Activated naive CD4-positive, alpha-beta T cell treated with Interleukin-2 at 50 U/mL for 16 hours (primary cell): ENCODE measurements around the gene MGST2.
"Not testable (repeated sequence)": the region's sequence is repeated elsewhere in the genome, so short reads cannot be mapped to it uniquely, and the experiment has no call there.

Experiments used
- DNase-seq: peaks from one replicate; pipeline ENCODE4 v3.0.0-alpha.2; 2020

The MGST2 gene

DNA sequence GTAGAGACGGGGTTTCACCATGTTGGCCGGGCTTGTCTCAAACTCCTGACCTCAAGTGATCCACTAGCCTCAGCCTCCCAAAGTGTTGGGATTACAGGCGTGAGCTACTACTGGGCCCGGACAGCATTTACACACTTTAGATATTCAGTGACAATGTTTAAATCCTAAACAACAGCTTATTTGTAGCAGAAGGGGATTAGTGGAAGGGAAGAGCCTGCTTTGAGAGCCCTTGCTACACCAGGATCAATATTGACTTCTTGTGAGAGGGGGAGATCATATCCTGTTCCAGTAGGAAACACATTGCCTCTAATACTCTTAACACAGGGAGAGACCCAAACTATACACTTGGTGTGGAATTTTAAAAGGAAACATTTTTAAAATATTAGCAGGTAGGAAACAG lies 7.1 kb downstream of the MGST2 start:
- DNase-seq, result no peak

DNA sequence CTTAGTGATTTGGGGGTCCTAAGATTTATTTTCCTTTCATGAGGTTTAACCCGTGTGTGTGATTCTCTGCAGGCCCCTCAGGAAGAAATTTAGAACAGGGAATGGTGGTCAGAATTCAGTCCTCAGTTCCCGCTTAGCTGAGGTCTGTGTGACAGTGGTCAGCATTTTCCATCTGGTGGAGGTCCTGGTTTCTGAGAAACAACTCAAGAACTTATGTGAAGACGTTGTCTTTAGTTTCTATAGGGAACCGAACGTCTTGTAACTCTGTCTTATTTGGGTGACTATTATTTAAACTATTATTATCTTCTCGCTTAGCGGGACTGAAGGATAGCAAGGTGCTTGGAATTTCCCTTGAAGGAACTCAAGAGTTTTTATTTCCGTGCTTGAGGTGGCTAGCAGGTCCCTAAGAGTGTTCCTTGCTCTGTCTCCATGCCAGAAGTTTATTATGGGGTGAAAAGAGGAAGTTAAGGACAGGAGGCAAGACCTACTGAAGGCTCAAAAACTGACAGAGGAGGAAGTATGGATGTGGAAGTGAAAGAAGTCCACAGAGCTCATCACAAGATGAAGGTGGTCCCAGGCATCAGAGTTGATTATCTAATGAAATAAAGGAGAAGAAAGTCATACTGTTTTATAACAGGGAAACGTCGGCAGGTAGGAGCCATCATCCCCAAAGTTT lies 9.4 kb downstream of the MGST2 start:
- DNase-seq, result no peak

DNA sequence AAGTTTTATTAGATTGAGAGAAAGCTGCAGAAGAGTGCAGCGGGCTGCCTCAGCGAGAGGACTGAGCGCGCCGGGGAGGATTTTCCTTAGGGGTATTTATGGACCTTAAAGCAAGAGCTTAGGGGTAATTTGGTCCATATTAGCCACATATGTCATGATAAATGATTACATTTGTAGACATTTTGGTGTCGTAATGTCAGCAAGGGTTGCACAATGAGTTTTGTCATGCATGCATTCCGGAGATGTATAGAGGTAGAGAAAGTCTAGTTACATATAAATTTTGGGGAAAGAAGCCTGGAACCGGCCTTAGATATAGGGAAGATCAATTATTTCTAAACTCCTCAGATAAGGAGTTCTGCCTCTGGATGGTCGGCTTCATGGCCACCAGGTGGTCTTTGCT lies 10.0 kb downstream of the MGST2 start:
- DNase-seq, result no peak

DNA sequence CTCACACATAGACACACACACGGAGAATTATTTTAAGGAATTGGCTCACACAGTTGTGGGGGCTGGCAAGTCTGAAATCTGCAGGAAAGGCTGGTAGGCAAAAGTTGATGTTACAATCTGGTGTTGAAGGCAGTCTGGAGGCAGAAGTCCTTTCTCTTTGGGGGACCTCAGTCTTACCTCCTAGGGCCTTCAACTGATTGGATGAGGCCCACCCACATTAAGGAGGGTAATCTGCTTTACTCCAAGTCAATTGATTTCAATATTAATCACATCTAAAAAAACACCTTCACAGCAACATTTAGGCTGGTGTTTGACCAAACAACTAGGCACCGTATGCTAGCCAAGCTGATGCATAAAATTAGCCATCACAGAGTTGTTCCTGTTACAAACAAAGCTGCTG lies 10.7 kb downstream of the MGST2 start:
- no peak for DNase-seq

DNA sequence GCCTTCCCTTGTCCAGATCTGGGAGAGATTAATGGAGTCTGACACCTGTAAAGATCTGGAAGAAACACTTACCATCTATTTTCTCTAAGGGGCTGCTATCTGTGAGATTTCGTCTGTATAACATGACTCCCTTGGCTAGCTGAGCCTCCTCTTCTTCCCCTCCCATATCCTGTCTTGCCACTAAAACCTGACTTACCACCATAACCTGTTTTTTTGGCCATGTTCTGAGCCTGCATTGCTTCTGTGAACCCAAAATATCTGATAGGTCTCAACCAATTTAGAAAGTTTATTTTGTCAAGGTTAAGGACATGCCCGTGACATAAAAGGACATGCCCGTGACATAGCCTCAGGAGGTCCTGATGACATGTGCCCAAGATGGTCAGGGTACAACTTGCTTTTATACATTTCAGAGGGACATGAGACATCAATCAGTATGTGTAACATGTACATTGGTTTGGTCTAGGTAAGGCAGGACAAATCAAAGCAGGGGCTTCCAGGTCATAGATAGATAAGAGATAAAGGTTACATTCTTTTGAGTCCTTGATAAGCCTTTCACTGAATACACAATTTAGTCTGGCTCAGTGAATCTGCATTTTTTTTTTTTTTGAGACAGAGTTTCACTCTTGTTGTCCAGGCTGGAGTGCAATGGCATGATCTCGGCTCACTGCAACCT lies 11.4 kb downstream of the MGST2 start:
- DNase-seq, result no peak

DNA sequence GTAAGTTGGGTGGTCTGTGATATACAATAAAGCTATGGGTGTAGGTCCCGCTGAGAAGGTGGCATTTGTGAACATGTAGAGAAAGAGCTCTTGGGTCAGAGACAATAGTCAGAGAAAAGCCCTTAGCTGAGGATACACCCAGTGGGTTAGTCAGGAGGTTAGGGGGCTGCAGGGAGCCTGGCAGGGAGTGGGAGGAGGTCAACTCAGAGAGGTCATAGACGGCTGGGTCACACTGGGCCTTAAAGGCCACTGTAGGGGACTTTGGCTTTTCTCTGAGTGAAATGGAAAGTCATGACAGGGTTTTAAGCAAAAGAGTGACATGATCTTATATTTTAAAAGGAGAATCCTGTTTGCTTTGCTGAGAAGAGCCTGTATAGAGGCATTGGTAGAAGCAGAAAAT lies 16.7 kb downstream of the MGST2 start:
- DNase-seq, result no peak

DNA sequence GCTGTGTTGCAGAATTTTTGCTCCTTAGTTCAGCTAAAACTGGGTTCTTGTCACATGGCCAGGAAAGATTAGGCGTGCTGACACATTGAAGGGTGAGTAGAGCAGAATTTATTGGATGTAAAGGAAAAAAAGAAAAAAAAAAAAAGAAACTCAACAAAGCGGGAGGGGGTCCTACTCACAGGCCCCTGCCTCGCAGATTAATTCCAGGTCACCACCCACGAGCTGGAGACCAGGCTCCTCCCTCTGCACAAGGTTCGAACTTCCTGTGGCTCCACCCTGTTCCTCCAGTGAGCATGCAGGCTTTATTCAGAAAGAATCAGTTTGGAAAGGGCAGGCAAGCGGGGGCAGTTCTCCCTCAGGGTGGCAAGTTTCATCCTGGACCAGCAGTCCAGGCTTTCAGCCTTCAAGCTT lies 17.1 kb downstream of the MGST2 start:
- no peak for DNase-seq

DNA sequence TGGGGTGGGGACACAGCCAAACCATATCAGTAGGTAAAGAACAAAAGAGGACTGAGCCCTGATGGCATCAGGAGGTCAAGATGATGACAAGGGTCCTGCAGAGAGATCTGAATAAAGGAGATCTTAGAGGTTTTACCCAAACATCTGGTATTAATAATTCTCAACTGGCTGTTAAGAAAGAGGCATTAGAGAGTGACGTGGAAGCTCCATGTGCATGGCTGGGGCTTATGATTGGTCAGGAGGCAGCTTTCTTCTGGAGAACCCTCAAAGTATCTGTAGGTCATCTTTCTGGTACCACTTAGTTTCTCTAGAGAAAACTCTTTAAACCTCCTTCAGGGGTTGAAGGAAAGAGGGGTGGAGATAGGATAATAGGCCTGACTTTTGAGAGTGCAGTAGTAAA lies 18.7 kb downstream of the MGST2 start:
- DNase-seq, result no peak

DNA sequence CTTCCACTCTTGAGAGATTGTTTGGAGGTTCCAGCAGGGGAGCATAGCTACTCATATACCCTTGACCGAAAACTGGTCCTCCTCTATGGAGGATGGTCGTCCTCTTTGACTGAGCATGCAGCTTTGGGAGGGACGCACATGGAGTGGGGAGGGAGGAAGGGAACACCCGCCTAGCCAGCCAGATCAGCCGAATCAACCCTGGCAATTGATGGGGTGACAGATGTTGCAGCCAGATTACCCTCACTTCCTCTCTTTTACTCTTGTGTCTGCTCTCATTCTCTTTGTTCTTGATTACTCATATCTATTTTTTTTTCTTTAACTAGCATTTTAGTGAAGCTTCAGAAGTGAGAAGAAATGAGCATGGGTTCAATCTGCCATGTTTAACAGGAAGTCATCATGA lies 19.6 kb downstream of the MGST2 start:
- no peak for DNase-seq

DNA sequence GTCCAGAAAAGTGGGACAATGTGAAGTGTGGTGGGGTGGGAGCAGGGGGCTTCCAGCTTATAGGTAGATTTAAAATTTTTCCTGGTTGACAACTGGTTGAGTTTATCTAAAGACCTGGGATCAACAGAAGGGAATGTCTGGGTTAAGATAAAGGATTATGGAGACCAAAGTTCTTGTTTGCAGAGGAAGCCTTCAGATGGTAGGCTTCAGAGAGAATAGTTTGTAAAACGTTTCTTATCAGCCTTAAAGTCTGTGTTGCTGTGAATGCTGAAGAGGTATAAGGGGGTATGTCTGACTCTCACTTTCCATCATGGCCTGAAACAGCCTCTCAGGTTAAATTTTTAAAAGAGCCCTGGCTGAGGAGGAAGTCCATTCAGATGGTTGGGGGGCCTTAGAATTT lies 20.5 kb downstream of the MGST2 start:
- no peak for DNase-seq

DNA sequence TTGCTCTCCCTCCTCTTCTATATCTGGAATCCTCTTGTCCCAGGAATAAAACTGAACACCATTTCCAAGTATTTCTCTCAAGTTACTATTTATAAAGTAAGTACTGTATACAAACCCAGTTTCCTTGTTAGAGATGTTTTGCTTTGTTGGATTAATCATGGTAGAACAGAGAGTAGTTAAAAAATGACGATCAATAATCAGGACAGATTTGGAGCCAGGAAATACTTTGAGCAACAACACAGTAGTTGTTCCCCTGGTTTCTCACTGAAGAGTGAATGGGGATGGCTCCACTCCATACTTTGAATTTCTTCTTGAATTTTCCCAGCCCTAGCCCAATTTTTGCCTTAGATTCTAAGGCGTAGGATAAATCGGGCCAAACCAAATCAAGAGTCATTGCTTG lies 21.4 kb downstream of the MGST2 start:
- no peak for DNase-seq

DNA sequence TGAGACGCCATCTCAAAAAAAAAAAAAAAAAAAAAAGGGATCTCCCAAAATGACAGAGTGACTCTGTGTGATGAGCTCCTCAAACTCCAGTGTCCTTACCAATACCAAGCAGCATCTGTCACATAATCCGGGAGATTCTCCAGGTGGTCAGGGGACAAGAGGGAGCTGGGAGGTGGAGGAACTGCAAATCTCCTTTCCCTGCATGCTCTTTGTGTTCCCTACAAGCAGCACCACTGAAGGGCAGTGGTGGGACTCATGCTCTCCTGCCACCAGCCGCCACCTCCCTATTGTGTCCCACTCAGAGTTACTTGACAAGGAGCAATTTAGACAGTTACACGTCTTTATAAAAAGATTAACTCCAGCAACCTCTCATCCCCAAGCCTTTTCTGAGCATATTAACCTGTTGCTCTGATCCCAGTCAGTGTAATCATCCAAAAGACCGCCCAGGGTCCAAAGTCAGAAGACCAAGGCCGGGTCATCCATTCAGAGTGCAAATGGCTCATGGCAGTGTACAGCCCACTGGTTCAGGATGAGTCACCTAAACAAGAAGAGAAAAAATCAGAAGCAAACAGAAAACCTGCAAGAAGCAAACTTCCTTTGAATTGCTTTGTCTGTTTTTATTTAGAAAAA lies 23.6 kb downstream of the MGST2 start:
- no peak for DNase-seq

DNA sequence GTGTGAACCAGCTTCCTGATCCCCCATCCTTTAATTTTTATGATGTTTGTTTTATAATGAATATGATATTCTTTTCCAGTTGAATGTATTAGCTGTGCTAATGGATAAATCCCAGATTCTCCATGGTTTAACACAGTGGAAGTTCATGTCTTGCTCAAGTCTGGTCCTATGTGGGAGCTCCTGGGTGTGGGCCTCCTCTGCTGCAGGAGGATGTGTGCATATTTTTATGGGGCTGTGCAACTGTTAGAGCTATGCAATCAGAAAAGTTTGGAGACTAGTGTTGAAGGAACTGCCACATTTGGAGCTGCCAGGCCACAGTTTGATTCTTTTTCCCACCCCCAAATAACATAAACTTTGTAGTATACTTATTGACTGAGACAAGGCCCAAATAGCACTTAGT lies 24.8 kb downstream of the MGST2 start:
- no peak for DNase-seq

DNA sequence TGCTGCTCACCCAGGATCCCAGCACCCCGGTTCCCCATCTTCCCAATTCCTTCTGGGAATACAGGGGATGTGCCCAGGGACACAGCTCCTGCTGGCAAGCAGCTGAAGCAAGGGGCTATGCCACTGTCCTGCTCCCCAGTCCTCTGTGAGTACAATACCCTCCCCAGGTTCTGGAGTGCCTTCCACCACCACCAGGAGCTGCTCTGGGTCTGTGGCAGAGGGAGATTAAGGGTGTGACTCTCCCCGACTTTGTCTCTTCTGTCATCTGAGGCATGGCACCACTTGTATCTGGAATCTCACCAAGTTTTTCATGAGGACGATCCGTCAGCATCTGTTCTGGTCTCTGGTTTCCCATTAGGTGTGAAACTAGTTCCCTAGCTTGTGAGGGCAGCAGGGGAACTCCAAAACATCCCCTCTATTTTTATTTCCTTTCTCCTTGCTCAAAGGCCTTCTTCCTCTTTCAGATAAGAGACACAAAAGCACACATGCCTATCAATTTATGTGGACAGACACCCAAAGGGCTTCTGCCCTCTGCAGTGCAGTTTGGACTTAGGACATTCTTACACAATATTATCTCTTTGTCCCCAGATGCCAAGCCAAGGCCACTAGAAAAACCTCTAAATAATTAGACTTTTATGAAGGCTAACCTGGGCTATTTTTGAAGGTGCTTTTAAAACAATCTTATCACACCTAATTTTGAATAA lies 26.8 kb downstream of the MGST2 start:
- no peak for DNase-seq

DNA sequence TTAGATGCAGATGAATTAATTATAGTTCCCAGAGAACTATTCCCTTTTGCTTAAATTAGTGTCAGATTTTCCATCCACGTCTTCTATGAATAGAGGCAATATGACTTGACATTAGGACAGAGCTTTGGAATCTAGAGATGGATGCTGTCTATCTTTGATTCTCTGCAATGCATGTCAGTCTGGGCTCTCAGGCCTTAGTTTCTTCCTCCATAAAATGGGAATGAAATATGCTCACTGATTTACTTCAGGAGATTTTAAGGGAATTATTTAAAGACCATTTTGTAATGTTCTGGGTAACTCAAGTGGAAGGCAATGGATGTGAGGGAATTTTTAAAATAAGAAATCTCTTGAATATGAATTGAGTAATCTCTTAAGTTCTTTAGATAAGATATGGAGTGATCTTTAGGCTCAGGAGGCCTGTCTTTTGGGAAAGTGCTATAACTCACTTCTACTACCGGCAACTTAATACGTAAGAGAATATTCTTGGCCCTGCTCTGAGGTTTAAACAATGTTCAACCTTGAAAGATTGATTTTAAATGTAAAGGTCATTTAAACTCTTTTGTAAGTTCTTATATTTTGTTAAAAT lies 29.0 kb downstream of the MGST2 start:
- no peak for DNase-seq

DNA sequence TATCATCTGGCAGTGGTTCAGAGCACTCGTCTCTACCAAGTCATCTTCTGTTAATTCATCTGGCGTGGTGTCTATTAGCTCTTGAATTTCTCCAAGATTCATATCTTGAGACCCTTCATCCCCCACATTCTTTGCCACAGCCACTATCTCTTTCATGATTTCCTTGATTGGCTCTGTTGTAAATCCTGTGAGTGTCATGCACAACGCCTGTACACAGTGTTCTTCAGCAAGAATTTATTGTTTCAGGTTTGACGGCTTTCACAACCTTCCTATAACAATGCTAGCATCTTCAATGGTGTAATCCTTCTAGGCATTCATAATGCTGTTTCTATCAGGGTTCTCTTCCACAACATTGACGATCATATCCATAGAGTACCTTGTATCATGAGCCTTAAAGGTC lies 30.9 kb downstream of the MGST2 start:
- DNase-seq, result no peak

DNA sequence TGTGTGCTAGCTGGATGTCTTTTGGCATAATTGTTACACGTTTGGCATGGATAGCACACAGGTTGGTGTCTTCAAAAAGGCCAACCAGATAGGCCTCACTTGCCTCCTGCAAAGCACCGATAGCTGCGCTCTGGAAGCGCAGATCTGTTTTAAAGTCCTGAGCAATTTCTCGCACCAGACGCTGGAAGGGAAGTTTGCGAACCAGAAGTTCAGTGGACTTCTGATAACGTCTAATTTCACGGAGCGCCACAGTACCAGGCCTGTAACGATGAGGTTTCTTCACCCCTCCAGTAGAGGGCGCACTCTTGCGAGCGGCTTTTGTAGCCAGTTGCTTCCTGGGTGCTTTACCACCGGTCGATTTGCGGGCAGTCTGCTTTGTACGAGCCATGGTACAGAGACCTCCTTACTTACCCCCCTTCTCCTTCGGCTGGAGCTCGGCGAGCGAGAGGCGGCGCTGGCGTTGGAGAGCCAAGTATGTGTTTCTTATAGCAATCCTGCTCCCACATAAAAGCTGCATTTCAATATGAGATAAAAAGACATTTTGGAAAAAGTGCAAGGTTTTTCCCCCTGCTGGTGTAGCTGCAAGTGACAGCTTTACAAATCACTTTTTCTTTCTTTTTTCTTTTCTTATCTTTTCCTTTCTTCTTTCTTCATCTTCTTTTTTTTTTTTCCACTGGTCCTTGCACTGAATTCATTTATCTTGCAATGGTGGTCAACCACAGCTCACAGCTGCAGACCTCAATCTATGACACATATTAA lies 32.7 kb downstream of the MGST2 start:
- not testable (repeated sequence) for DNase-seq

DNA sequence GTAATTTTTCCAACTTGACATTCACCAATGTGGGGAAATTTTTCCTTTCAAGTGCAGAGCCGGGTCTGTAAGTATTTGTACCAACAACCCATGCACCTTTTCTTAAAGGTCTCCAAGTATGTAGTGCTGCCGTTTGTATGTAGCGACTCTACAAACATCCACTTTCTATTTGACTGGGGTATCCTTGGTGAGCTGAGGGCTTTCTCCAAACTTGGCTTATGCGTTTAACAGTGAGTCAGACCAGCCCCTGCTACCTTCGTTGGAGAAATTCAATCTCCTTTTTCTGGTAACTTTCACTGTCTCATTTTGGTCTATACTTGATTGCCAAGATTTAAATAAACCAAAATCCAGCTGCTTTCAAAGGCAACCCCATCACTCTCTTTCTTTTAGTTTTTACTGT lies 34.9 kb downstream of the MGST2 start:
- no peak for DNase-seq

DNA sequence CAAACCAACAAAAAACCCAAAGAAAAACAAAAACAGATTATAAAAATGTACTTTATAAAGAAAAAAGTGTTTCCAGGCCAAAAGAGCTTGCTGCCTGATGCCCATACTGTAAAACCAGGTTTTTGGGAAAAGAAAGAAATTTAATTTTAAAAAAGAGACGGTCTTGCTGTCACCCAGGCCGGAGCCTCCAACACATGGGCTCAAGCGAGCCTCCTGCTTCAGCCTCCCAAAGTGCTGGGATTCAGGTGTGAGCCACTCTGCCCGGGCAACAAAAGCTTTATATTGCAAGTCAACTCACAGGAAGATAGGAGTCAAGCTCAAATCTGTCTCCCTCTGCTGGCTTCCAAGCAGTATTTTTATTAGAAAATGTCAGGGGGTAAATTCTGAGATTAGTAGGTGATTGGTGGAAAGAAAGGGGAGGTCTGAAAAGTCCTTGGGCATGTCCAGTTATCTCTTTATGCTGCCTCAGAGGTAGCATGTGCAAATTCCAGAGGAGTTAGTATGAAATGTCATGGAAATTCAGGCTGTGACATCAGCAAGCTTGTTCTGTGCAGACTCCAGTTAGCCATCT lies 39.4 kb downstream of the MGST2 start:
- DNase-seq, result no peak

DNA sequence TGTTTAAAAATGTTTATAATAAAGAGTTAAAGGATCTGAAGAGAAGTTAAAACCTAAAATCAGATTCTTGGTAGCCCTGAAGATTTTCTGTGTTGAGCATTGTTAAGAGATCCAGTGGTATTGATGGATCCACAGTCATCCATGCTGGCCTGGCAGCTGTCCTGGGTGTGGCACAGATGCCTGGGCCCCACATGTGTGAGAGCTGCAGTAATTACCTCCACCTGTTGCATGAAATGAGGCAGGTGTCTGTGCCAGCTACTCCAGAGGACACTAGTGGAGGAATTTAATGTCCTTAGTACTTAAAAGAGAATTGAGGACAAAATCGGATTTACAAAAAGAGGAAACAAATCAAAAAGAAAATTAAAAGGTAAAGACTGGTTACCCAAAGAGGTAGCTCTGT lies 44.0 kb downstream of the MGST2 start:
- no peak for DNase-seq

DNA sequence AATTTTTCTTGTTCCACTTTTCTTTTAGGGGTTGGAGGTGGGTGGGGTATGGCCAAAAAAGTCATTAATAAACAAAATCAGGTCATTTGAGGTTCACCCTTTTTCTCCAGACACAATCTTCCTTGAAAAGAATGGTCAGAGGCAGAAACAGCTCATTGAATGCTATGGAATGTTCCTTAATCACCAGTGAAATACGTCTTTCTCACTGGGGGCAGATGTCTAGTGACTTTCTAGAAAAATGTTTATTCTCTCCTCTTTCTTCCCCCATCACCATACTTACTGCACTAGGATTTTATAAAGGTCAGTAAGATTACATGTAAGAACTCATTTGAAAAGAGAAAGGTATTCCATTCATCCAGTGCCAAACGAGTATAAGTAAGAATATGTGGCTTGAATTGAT lies 44.5 kb downstream of the MGST2 start:
- DNase-seq, result no peak

DNA sequence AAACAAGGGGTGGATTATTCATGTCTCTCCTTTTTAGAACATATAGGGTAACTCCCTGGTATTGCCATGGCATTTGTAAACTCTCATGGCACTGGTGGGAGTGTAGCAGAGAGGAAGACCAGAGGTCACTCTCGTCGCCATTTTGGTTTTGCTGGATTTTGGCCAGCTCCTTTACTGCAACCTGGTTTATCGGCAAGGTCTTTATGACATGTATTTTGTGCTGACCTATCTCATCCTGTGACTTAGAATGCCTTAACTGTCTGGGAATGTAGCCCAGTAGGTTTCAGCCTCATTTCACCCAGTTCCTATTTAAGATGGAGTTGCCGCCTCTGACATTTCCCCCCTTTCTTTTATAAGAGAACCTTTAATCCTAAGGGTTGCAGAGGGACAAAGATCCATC lies 45.8 kb downstream of the MGST2 start:
- no peak for DNase-seq
